ENCODE measurements around the gene RXRA.
A peak's percentile ranks its signal among the peaks of the same experiment; 100 is the strongest.

RXRA gene

GRCh38 chr9:134342746-134343115 lies 16.5 kb downstream of the RXRA start:
- H3K4me3 ChIP-seq (ENCODE audit: low read depth, low read length) = no peak overlapping the region
- H3K27ac ChIP-seq = peak overlapping the region; percentile 80
- no peaks in the 10 kb centered on the region for H3K9me3 ChIP-seq (ENCODE audit: severe bottlenecking)
- peak; percentile 89 for DNase-seq
- H3K36me3 ChIP-seq = peaks cover 3% of the 10 kb centered on the region; the same call in 1 of the 2 replicates
- TF ChIP-seq, protein P1, sequence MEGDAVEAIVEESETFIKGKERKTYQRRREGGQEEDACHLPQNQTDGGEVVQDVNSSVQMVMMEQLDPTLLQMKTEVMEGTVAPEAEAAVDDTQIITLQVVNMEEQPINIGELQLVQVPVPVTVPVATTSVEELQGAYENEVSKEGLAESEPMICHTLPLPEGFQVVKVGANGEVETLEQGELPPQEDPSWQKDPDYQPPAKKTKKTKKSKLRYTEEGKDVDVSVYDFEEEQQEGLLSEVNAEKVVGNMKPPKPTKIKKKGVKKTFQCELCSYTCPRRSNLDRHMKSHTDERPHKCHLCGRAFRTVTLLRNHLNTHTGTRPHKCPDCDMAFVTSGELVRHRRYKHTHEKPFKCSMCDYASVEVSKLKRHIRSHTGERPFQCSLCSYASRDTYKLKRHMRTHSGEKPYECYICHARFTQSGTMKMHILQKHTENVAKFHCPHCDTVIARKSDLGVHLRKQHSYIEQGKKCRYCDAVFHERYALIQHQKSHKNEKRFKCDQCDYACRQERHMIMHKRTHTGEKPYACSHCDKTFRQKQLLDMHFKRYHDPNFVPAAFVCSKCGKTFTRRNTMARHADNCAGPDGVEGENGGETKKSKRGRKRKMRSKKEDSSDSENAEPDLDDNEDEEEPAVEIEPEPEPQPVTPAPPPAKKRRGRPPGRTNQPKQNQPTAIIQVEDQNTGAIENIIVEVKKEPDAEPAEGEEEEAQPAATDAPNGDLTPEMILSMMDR (IDR thresholded peaks at IDR 0.05; ENCODE audit: low read depth, low read length) = no peak
- H3K27me3 ChIP-seq (ENCODE audit: insufficient read depth, low read depth, severe bottlenecking) = no peaks in the 10 kb centered on the region

GRCh38 chr9:134343637-134344036 lies 17.4 kb downstream of the RXRA start:
- peak overlapping the region; percentile 80 for H3K27ac ChIP-seq
- TF ChIP-seq, protein P1 (IDR thresholded peaks at IDR 0.05; ENCODE audit: low read depth, low read length) = no peak

GRCh38 chr9:134344068-134344799 lies 18.0 kb downstream of the RXRA start:
- H3K27me3 ChIP-seq (ENCODE audit: insufficient read depth, low read depth, severe bottlenecking) = no peaks in the 10 kb centered on the region
- H3K9me3 ChIP-seq (ENCODE audit: severe bottlenecking) = no peaks in the 10 kb centered on the region
- TF ChIP-seq, protein P1 (IDR thresholded peaks at IDR 0.05; ENCODE audit: low read depth, low read length) = peak; percentile 56
- no peak overlapping the region for H3K4me3 ChIP-seq (ENCODE audit: low read depth, low read length)
- peak overlapping the region; percentile 80 for H3K27ac ChIP-seq
- DNase-seq = no peak
- no peaks in the 10 kb centered on the region; the same call in 1 of the 2 replicates for H3K36me3 ChIP-seq

More at GRCh38 chr9:134343637-134344036, 17.4 kb downstream of the RXRA start:
- DNase-seq = peak; percentile 82
- Histone ChIP-seq H3K36me3 (peaks cover 3% of the 10 kb centered on the region; the same call in 1 of the 2 replicates), H3K9me3 (ENCODE audit: severe bottlenecking) (no peaks in the 10 kb centered on the region), H3K27me3 (ENCODE audit: insufficient read depth, low read depth, severe bottlenecking) (no peaks in the 10 kb centered on the region), H3K4me3 (ENCODE audit: low read depth, low read length) (no peak overlapping the region)

DNA sequence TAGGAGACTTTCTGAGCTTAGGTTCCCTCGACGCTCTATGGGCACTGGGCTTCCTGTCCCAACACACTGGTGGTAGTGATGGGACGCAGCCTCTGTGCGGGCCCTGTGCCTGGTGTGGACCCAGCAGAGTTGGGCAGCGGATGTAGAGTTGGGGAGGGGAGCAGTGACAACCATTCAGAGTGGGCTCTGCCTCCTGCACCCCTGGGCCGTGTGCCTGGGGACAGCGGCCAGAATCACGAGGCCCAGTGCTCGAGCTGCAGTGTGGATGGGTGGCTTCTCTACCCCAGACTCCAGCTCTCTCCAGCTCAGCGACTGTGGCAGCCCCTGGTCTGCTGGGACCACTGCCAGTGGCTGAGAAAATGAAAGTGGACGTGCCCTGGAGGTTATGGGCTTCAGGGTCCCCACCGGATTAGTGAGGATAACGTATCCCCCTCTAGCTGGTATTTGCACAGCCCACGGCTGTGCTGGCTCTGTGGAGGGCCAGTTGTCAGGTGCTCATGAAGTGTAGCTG lies 18.6 kb downstream of the RXRA start:
- Histone ChIP-seq H3K4me3 (ENCODE audit: low read depth, low read length) (no peak overlapping the region), H3K27ac (peak overlapping the region; percentile 80), H3K9me3 (ENCODE audit: severe bottlenecking) (no peaks in the 10 kb centered on the region), H3K36me3 (no peaks in the 10 kb centered on the region; the same call in 1 of the 2 replicates), H3K27me3 (ENCODE audit: insufficient read depth, low read depth, severe bottlenecking) (no peaks in the 10 kb centered on the region)
- no peak for DNase-seq
- TF ChIP-seq, protein P1 (IDR thresholded peaks at IDR 0.05; ENCODE audit: low read depth, low read length) = no peak

DNA sequence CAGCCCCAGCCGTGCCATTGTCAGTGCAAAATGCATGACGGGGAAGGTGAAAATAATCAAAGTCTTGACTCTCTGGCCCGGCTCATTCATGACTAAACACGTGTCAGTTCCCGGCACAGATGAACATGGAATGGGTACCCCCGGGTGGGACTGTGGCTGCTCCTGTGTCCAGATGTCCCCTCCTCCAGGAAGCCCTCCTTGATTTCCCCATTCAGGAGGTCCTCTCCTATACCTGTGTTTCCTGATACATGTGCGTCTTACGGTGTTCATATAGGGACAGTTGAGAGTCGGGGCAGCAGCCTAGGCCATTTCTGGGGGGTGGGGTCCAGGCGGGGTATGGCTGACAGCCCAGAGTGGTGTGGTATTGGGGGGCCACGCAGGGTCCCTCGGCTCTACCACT lies 19.5 kb downstream of the RXRA start:
- Histone ChIP-seq H3K36me3 (no peaks in the 10 kb centered on the region; the same call in 1 of the 2 replicates), H3K27me3 (ENCODE audit: insufficient read depth, low read depth, severe bottlenecking) (no peaks in the 10 kb centered on the region), H3K27ac (peak overlapping the region; percentile 20; the same call in 1 of the 2 replicates), H3K4me3 (ENCODE audit: low read depth, low read length) (no peak overlapping the region), H3K9me3 (ENCODE audit: severe bottlenecking) (no peaks in the 10 kb centered on the region)
- TF ChIP-seq, protein P1 (IDR thresholded peaks at IDR 0.05; ENCODE audit: low read depth, low read length) = no peak
- DNase-seq = no peak

All from WERI-Rb-1 (cell line).